Stomach (tissue), 4 donors: ENCODE results near the gene EML2.

Experiments used
- CTCF ChIP-seq, 7 experiments: fragments of 450-650 bp in 4 of 7; fragments of 200-600 bp in 3 of 7; sonication (generic) in 3 of 7; IDR thresholded peaks; one replicate each; pipeline ENCODE4 v1.5.1; 2016 to 2019; ENCODE audit warnings: antibody characterized with exemption in 7 of 7, control low read depth in 2 of 7, mild to moderate bottlenecking in 1 of 7
- POLR2A ChIP-seq, 4 donors: fragments of 450-650 bp; IDR thresholded peaks; one replicate each; pipeline ENCODE4 v1.6.1; 2016; ENCODE audit warnings: antibody characterized with exemption in 4 of 4, control low read depth in 2 of 4, mild to moderate bottlenecking in 1 of 4, moderate library complexity in 1 of 4

- TF ChIP-seq CTCF (IDR thresholded peaks at IDR 0.05): no peak
- no peak for TF ChIP-seq POLR2A (IDR thresholded peaks at IDR 0.05)
Observed at GRCh38 chr19:45677351-45678230, 38.4 kb upstream of the EML2 start.
